Kidney (tissue), 14 donors: ENCODE measurements around the gene CACNA1H. TPM values are rescaled to one million over a fixed set of nuclear protein-coding genes. Genes with fewer than 3 reads are reported as not detected.

Experiments used
- DNase-seq, 5 donors: peaks; one replicate each; pipeline ENCODE4 v3.0.0-alpha.2; 2013 to 2020
- FAIRE-seq: peaks from 2 replicates; lab custom pipeline; 2012; peaks lifted over from hg19 to GRCh38; lab: Jason Lieb, UNC
- H3K27ac ChIP-seq, 2 donors: one replicate each; pipeline ENCODE4 v1.7.0; 2013; ENCODE audit warnings: low read depth in 2 of 2, low read length in 2 of 2, inconsistent platforms in 1 of 2
- H3K27me3 ChIP-seq: one replicate; pipeline ENCODE4 v1.7.1; 2013; ENCODE audit warnings: low read length, inconsistent platforms; ENCODE audit not compliant: control insufficient read depth, insufficient read depth
- H3K36me3 ChIP-seq, 3 donors: one replicate each; pipeline versions ENCODE4 v1.7.0 to v1.7.1; 2013; ENCODE audit warnings: low read length in 3 of 3, control low read depth in 1 of 3, inconsistent platforms in 1 of 3; ENCODE audit not compliant: insufficient read depth in 3 of 3, control insufficient read depth in 2 of 3
- H3K4me1 ChIP-seq, 3 donors: one replicate each; pipeline versions ENCODE4 v1.7.0 to v1.7.1; 2013; ENCODE audit warnings: low read length in 3 of 3, inconsistent platforms in 1 of 3, low read depth in 1 of 3; ENCODE audit not compliant: control insufficient read depth in 2 of 3, insufficient read depth in 2 of 3
- H3K4me3 ChIP-seq, 3 donors: one replicate each; pipeline versions ENCODE4 v1.7.0 to v1.8.1; 2013; ENCODE audit warnings: low read length in 3 of 3, control low read depth in 1 of 3, inconsistent platforms in 1 of 3
- H3K9ac ChIP-seq, 3 donors: one replicate each; pipeline versions ENCODE4 v1.7.0 to v1.7.1; 2013; ENCODE audit warnings: low read length in 3 of 3, control low read depth in 1 of 3, inconsistent platforms in 1 of 3
- H3K9me3 ChIP-seq, 3 donors: one replicate each; pipeline versions ENCODE4 v1.7.0 to v1.7.1; 2013; ENCODE audit warnings: low read length in 3 of 3, control low read depth in 1 of 3, inconsistent platforms in 1 of 3; ENCODE audit not compliant: control insufficient read depth in 2 of 3, insufficient read depth in 1 of 3
- CTCF ChIP-seq: IDR thresholded peaks from 3 replicates; pipeline ENCODE4 v1.5.1; 2012; ENCODE audit warnings: mild to moderate bottlenecking, moderate library complexity, borderline replicate concordance; ENCODE audit not compliant: insufficient read depth; ENCODE audit errors: extremely low read depth
- intact Hi-C: fragments of 100-400 bp; cut with DNase I; formaldehyde crosslinking; loops from one replicate; pipeline ENCODE4 v1.11.1; 2022
- polyA plus RNA-seq: library from polyadenylated mRNA; stranded (reverse); fragments of 350-450 nt; fragmentation: Illumina TruSeq; extraction: RNeasy Lipid Tissue Mini Kit (QIAGEN cat#74804); gene quantifications from one replicate; pipeline ENCODE4 v1.2.3, GENCODE V29; 2014; ENCODE audit warnings: low read depth, low replicate concordance; ENCODE audit not compliant: insufficient read depth
- total RNA-seq: library from RNA; stranded (reverse); fragmentation: NEBNext Ultra II Directional; extraction: Animal tissue kit (Norgen Biotek cat#: 25700); gene quantifications from one replicate; pipeline ENCODE4 v1.2.1, GENCODE V29; 2021
- donor health status: control.
- donor health status: control.
- donor health status: control.
- donor health status: control.
- donor health status: control.
- donor health status: DM: yes; HTN: yes; CAD: no.
- donor health status: Normal renal cell carcinoma (clear cell type).

CACNA1H gene
- total and polyA plus RNA-seq, 2 donors from 2014 or later: 6.4 to 20.6 TPM

GRCh38 chr16:1182316-1182671 lies 29.4 kb downstream of the CACNA1H start:
- TF ChIP-seq CTCF: no peak
- FAIRE-seq (no peak), DNase-seq (peak; percentile 95 to 98 (median 95))
- H3K9ac ChIP-seq: peak overlapping the region in 1 of 3 donors; percentile 44
- no peaks in the 10 kb centered on the region for H3K36me3 ChIP-seq
- H3K27me3 ChIP-seq: no peaks in the 10 kb centered on the region
- peak overlapping the region; percentile 89 to 90 for H3K27ac ChIP-seq
- peak overlapping the region in 1 of 3 donors; percentile 18 for H3K4me3 ChIP-seq
- H3K4me1 ChIP-seq: peaks cover 0 to 30% (median 21%) of the 10 kb centered on the region in 3 donors
- intact Hi-C loops: no loop called here
- H3K9me3 ChIP-seq: no peaks in the 10 kb centered on the region

- intact Hi-C loops: no loop called here
- no peak overlapping the region for H3K4me3 ChIP-seq
- H3K4me1 ChIP-seq: peaks cover 0 to 30% (median 21%) of the 10 kb centered on the region in 3 donors
- FAIRE-seq: no peak
- H3K36me3 ChIP-seq: no peaks in the 10 kb centered on the region
- no peaks in the 10 kb centered on the region for H3K27me3 ChIP-seq
- peak overlapping the region; percentile 85 to 90 for H3K27ac ChIP-seq
- no peaks in the 10 kb centered on the region for H3K9me3 ChIP-seq
- no peak overlapping the region for H3K9ac ChIP-seq
- DNase-seq: peak; percentile 92 to 94 (median 94)
- TF ChIP-seq CTCF: no peak
These were observed 30.3 kb downstream of the CACNA1H start for GRCh38 chr16:1182950-1183907.

- TF ChIP-seq CTCF: no peak
These were observed 31.4 kb downstream of the CACNA1H start for GRCh38 chr16:1184156-1184868.

More at GRCh38 chr16:1184156-1184868, 31.4 kb downstream of the CACNA1H start:
- peak overlapping the region; percentile 30 to 43 for H3K27ac ChIP-seq
- no peak overlapping the region for H3K9ac ChIP-seq
- peak overlapping the region in 2 of 3 donors; percentile 55 to 75 for H3K4me3 ChIP-seq
- H3K27me3 ChIP-seq: no peaks in the 10 kb centered on the region
- DNase-seq (peak in 2 of 5 donors; percentile 16 to 47), FAIRE-seq (no peak)
- H3K4me1 ChIP-seq: peaks cover 0 to 30% (median 21%) of the 10 kb centered on the region in 3 donors
- no peaks in the 10 kb centered on the region for H3K9me3 ChIP-seq
- intact Hi-C loops: no loop called here
- H3K36me3 ChIP-seq: no peaks in the 10 kb centered on the region
